Testis (tissue), 3 donors: ENCODE measurements around the gene VDAC2. TPM values are rescaled to one million over a fixed set of nuclear protein-coding genes. Genes with fewer than 3 reads are reported as not detected.
"Not testable (repeated sequence)": the region's sequence is repeated elsewhere in the genome, so short reads cannot be mapped to it uniquely, and the experiment has no call there.

Experiments
- DNase-seq: peaks from one replicate; pipeline ENCODE4 v3.0.0-alpha.2; 2019
- H3K27ac ChIP-seq, 2 donors: fragments of 200-600 bp; sonication (generic); one replicate each; pipeline ENCODE4 v1.5.1; 2019
- H3K27me3 ChIP-seq: fragments of 200-600 bp; sonication (generic); one replicate; pipeline ENCODE4 v1.5.1; 2019
- H3K36me3 ChIP-seq: fragments of 200-600 bp; sonication (generic); one replicate; pipeline ENCODE4 v1.5.1; 2017; ENCODE audit warnings: low read depth; ENCODE audit errors: missing control alignments
- H3K4me1 ChIP-seq: fragments of 200-600 bp; sonication (generic); one replicate; pipeline ENCODE4 v1.5.1; 2019
- H3K4me3 ChIP-seq, 2 donors: fragments of 200-600 bp; sonication (generic); one replicate each; pipeline ENCODE4 v1.5.1; 2017 to 2019
- H3K9me3 ChIP-seq: fragments of 200-600 bp; sonication (generic); one replicate; pipeline ENCODE4 v1.5.1; 2017
- POLR2A ChIP-seq: fragments of 450-650 bp; IDR thresholded peaks from one replicate; pipeline ENCODE4 v1.6.1; 2017; ENCODE audit warnings: antibody characterized with exemption, mild to moderate bottlenecking, moderate library complexity
- WGBS, 2 donors: methylation state at CpG; one replicate each; pipeline ENCODE4 v1.1.5; 2018; 5-methylcytosine and 5-hydroxymethylcytosine counted together
- intact Hi-C: fragments of 100-400 bp; cut with DNase I; formaldehyde crosslinking; loops from one replicate; pipeline ENCODE4 v1.15.1; 2023; ENCODE audit warnings: low total_unique reads
- polyA plus RNA-seq: library from polyadenylated mRNA; stranded (reverse); fragments of 350-450 nt; fragmentation: Illumina TruSeq; extraction: RNeasy Lipid Tissue Mini Kit (QIAGEN cat#74804); gene quantifications from one replicate; pipeline ENCODE4 v1.2.3, GENCODE V29; 2014; ENCODE audit warnings: low read depth, low replicate concordance; ENCODE audit not compliant: insufficient read depth
- total RNA-seq, 2 donors: library from RNA; depleted of rRNA; stranded (reverse); fragments of >200 nt; gene quantifications; one replicate each; pipeline ENCODE4 v1.2.3, GENCODE V29; 2016
- TF ChIP-seq, protein P1 (sequence below), 3 experiments: fragments of 450-650 bp in 2 of 3; fragments of 200-600 bp in 1 of 3; sonication (generic) in 1 of 3; IDR thresholded peaks; one replicate each; pipeline ENCODE4 v1.5.1; 2016 to 2019; ENCODE audit warnings: antibody characterized with exemption in 3 of 3, mild to moderate bottlenecking in 2 of 3, moderate library complexity in 1 of 3

Gene VDAC2
- total and polyA plus RNA-seq, 3 donors from 2014 or later = 105 to 234 (median 111) TPM

DNA sequence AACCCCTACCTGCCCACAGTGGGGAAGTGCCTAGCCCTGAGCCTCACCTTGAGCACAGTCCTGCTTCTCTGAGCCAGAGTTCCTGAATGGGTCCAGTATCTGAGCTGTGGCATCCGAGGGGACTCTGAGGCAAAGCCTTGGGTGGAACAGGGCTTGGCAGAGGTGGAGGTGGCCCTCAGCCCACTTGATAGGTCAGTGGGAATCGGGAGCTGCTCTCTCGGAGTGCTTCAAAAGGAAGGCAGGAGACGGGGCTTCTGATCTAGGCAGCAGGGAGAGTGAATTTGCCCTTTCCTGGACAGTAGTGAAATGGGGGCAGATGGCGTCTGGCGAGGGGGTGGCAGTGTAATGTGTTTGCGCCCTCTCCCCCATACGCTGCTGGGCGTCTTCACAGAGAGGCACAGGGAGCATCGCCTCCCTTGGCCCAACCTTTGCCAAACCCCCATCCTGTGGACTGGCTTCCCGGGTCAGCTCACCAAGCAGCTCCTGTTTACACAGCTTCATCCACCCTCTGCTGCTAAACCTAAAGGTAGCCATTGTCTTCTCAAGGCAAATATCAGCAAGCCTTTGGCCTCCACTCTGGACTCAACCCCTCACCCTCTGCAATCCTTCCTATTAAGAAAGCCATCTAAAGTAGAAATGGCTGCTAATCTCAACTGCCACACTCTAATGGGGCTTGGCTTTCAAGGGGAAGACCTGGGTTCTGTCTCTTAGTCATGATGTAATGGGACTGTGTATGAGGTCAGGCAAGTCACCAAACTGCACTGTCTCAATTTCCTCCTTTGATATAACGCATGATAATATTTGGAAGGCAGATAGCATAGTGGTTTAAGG, 21.1 kb upstream of the VDAC2 start:
- no peak for DNase-seq
- H3K36me3 ChIP-seq = no peaks in the 10 kb centered on the region
- no peak overlapping the region for H3K27ac ChIP-seq
- TF ChIP-seq, protein P1, sequence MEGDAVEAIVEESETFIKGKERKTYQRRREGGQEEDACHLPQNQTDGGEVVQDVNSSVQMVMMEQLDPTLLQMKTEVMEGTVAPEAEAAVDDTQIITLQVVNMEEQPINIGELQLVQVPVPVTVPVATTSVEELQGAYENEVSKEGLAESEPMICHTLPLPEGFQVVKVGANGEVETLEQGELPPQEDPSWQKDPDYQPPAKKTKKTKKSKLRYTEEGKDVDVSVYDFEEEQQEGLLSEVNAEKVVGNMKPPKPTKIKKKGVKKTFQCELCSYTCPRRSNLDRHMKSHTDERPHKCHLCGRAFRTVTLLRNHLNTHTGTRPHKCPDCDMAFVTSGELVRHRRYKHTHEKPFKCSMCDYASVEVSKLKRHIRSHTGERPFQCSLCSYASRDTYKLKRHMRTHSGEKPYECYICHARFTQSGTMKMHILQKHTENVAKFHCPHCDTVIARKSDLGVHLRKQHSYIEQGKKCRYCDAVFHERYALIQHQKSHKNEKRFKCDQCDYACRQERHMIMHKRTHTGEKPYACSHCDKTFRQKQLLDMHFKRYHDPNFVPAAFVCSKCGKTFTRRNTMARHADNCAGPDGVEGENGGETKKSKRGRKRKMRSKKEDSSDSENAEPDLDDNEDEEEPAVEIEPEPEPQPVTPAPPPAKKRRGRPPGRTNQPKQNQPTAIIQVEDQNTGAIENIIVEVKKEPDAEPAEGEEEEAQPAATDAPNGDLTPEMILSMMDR (IDR thresholded peaks at IDR 0.05) = no peak
- TF ChIP-seq POLR2A = no peak
- intact Hi-C loops = no loop called here
- H3K27me3 ChIP-seq = no peaks in the 10 kb centered on the region
- H3K4me1 ChIP-seq = no peaks in the 10 kb centered on the region
- no peaks in the 10 kb centered on the region for H3K9me3 ChIP-seq
- H3K4me3 ChIP-seq = no peak overlapping the region
- 90 to 93% methylated on average over 10 to 12 of the region's 12 CpGs for WGBS, 2 donors

DNA sequence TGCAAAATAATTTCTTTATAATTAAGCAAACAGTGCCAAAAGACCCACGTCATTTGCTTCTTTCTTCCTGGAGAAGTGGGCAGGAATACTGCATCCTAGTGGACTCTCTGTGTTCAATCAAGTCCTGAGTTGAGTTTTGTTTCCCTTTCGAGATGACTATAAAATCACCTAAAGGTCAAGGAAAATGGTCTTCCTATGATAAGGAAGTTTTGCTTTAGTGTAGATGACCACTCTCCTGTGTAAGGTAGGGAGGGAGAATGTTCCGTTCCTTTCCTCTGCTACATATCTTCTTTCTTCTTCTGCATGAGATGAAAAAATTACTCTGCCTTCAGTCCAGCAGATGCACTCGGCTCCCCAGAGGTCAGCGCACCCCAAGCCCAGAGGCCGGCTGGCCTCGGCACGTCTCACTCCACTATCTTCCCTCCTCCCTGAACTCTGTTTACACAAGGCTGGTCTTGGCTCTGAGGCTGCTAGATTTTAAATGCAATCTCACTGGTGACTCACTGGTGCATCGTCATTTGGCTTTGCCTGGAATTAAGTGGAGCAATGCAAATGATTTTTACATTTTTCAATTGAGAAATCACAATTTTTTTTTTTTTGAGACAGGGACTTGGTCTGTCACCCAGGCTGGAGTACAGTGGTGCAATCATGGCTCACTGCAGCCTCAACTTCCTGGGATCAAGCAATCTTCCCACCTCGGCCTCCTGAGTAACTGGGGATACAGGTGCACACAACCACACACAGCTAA, 18.6 kb upstream of the VDAC2 start:
- intact Hi-C loops = no loop called here
- no peaks in the 10 kb centered on the region for H3K36me3 ChIP-seq
- H3K27me3 ChIP-seq = no peaks in the 10 kb centered on the region
- H3K27ac ChIP-seq = peak overlapping the region in 1 of 2 donors; percentile 3
- DNase-seq = peak; percentile 58
- TF ChIP-seq, protein P1 (IDR thresholded peaks at IDR 0.05) = peak in 1 of 3 experiments; percentile 6
- TF ChIP-seq POLR2A = no peak
- H3K4me3 ChIP-seq = no peak overlapping the region
- WGBS, 2 donors = 30 to 60% methylated on average over 10 of the region's 10 CpGs
- H3K4me1 ChIP-seq = no peaks in the 10 kb centered on the region
- H3K9me3 ChIP-seq = no peaks in the 10 kb centered on the region

DNA sequence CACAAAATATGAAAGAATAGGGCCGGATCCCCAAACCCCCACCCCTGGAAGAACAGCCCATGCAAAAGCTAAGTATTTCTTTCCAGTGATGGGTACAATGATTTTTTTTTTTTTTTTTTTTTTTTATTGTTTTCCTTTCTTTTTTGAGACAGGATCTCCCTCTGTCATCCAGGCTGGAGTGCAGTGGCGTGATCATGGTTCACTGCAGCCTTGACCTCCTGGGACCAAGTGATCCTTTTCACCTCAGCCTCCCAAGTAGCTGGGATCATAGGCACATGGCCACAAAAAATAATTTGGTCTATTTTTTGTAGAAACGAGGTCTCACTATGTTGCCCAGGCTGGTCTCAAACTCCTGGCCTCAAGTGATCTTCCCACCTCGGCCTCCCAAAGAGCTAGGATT, 16.0 kb upstream of the VDAC2 start:
- H3K4me3 ChIP-seq, H3K4me1 ChIP-seq, intact Hi-C loops, DNase-seq, H3K27me3 ChIP-seq, H3K36me3 ChIP-seq, H3K9me3 ChIP-seq, H3K27ac ChIP-seq: not testable (repeated sequence)
- WGBS, 2 donors = 91 to 93% methylated on average over 4 of the region's 4 CpGs

DNA sequence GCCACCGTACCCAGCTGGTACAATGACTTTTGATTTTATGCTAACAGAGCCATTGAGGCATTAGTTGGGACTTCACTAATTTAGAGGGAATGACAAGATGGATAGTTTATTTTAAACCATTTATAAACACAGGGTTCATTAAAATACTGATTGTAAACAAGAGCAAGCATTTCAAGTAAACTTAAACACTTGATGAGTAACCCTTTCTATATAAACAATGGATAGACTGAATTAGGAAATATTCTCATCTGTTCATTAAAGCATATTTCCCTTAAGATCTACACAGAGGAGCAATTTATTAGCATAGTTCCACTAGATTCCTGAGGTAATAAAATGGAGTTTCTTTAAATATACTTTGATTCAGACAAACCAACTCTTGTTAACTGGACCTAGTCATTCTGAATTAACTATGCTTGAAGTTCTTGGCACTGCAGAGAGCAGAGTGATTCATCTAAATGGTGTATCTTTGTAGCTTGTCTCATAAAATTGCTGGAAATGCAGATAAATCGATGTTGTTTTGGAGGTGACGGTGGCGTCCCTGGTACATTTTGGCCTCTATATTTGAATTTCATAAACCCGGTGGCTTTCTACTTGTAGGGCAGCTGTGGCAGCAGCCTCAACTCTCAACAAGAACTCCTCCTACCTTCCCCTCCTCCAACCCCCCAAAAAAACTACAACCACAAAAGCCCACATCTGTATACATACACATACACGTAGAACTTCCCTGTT, 15.4 kb upstream of the VDAC2 start:
- 86 to 95% methylated on average over 6 of the region's 6 CpGs for WGBS, 2 donors
- no peak for DNase-seq
- intact Hi-C loops = no loop called here
- Histone ChIP-seq H3K27me3 (no peaks in the 10 kb centered on the region), H3K27ac (no peak overlapping the region), H3K36me3 (no peaks in the 10 kb centered on the region), H3K4me1 (peaks cover 6% of the 10 kb centered on the region), H3K9me3 (no peaks in the 10 kb centered on the region), H3K4me3 (no peak overlapping the region)
- TF ChIP-seq POLR2A = no peak
- TF ChIP-seq, protein P1 (IDR thresholded peaks at IDR 0.05) = no peak

DNA sequence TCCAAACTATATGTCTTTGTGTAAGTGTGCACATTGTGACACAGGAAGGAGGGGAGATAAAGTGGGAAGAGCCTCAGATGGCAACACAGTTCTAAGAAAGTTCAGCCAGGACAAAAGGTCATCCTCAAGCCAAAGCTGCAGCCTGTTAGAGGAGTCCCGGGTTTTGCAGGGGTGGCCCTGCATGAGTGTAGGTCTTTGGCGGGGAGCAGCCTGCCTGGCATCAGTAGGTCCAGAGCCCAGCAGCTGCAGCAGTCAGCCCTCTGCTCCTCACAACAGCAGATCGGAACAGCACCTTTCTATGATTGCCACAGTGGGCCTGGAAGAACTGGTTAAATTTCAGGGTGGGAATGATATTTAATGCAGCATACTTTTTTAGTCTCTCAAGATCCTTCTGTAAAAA, 13.5 kb upstream of the VDAC2 start:
- Histone ChIP-seq H3K36me3 (no peaks in the 10 kb centered on the region), H3K27me3 (no peaks in the 10 kb centered on the region), H3K4me3 (no peak overlapping the region), H3K27ac (no peak overlapping the region), H3K9me3 (no peaks in the 10 kb centered on the region), H3K4me1 (peaks cover 6% of the 10 kb centered on the region)
- DNase-seq = no peak
- intact Hi-C loops = no loop called here
- TF ChIP-seq, protein P1 (IDR thresholded peaks at IDR 0.05) = no peak
- no peak for TF ChIP-seq POLR2A
- 68 to 84% methylated on average over 3 of the region's 3 CpGs for WGBS, 2 donors
